Myocyte (in vitro differentiated cells): ENCODE data around the gene LINGO1. TPM values are rescaled to one million over a fixed set of nuclear protein-coding genes. Genes with fewer than 3 reads are reported as not detected.
A peak's percentile ranks its signal among the peaks of the same experiment; 100 is the strongest.

Source experiments
- DNase-seq: peaks from one replicate; pipeline ENCODE4 v3.0.0-alpha.2; 2012; ENCODE audit warnings: low read depth
- total RNA-seq: library from RNA; depleted of rRNA; stranded (reverse); fragments of >200 nt; gene quantifications from 2 replicates; pipeline ENCODE4 v1.2.3, GENCODE V29; 2014

Gene LINGO1
- total RNA-seq, 1 donor from 2014 or later: not detected

GRCh38 chr15:77597804-77598453 is 34.8 kb downstream of the LINGO1 start:
- DNase-seq: no peak

GRCh38 chr15:77596821-77597803 is 35.6 kb downstream of the LINGO1 start:
- DNase-seq: no peak

DNA sequence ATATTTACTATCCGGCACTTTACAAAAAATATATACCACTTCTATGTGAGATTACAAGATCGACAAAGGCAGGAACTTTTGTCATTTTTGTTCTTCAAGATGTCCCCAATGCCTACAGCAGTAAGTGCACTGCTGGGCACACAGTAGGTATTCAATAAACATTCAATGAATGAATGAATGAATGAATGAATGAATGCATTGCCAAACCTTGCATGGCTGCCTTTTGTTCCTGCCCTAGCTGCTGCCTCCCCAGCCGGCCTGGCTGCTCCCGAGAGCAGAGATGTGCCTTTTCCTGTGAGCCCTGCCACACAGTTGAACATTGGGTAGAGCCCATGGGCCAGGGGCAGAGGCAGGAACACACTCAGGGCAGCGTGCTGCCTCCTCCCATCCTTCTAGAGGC is 37.5 kb downstream of the LINGO1 start:
- DNase-seq: no peak

GRCh38 chr15:77592758-77593157 is 40.0 kb downstream of the LINGO1 start:
- DNase-seq: no peak

- DNase-seq: no peak
These were observed 40.6 kb downstream of the LINGO1 start for GRCh38 chr15:77591968-77592613.

DNA sequence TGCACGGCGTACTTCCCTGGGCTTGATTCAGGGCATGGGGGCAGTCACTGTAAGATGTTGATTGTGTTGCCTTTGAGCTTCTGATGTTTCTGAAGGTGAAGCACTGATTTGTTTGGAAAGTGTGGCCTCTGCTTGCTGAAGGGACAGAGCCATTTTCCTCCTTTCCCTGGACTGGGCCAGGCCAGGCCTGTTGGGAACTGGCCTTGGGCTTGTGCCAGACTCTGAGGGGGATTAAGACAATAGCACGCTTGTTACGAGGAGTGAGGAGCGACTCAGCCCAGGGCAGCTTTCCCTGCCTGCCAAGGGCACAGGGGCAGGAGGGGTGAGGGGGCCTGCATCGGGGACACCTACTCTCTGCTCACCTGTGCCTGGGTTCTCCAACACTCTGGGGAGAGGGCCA is 42.9 kb downstream of the LINGO1 start:
- DNase-seq: peak; percentile 18

DNA sequence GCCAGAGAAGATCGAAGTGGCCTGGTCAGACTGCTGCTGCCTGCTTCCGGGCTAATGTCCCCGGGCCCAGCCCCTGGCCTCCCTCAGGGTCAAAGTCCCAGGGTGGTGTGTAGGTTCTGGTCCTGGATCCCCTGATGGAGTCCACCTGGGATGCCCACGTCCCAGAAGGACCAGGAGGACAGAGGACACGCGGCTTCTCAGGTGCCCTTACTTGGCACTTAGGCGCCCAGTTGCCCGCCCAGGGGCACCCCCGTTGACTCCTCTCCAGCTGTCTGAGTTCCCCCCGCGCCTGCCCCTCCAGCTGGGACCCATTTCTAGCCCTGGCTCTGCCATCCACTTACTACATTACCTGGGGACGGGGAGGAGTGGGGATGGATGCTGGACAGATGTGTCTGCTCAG is 44.6 kb downstream of the LINGO1 start:
- no peak for DNase-seq

DNA sequence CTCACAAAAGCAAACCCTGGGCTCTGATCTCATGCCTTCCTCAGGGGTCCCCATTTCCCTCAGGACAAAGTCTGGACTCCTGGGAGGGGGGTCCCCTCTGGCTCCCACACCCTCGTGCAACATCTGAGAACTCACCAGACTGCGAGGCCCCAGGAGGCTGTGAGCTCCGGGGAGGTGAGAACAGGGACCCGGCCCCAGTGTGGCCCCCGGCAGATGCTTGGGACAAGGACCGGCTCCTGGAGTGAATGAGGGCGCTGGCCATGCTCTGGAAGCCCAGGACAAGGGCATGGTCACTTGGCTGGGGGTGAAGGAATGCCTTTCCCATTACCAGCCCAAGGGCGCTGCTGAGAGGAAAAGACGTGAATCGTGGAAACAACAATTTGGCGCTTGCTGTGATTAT is 48.0 kb downstream of the LINGO1 start:
- no peak for DNase-seq

DNA sequence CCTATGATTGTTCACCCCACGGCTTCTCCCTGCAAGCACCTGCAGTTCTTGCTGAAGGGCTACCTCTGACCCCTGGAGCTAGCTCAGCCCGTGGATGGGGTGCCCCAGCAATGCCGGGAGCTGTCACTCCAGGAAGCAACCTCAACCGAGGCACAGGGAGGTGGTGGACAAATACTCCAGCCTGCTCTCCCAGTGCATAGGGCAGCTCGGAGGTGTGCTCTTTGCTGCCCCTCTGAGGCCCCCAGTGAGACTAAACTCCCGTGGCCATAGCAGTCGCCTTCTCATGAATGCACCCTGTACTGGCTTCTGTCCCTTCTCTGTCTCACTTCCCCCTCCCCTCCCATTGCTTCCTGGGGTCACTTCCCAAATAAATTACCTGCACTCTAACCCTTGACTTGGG is 48.5 kb downstream of the LINGO1 start:
- no peak for DNase-seq

GRCh38 chr15:77582763-77583162 is 49.9 kb downstream of the LINGO1 start:
- DNase-seq: no peak

- no peak for DNase-seq
These were observed 50.7 kb downstream of the LINGO1 start for GRCh38 chr15:77581896-77582569.

DNA sequence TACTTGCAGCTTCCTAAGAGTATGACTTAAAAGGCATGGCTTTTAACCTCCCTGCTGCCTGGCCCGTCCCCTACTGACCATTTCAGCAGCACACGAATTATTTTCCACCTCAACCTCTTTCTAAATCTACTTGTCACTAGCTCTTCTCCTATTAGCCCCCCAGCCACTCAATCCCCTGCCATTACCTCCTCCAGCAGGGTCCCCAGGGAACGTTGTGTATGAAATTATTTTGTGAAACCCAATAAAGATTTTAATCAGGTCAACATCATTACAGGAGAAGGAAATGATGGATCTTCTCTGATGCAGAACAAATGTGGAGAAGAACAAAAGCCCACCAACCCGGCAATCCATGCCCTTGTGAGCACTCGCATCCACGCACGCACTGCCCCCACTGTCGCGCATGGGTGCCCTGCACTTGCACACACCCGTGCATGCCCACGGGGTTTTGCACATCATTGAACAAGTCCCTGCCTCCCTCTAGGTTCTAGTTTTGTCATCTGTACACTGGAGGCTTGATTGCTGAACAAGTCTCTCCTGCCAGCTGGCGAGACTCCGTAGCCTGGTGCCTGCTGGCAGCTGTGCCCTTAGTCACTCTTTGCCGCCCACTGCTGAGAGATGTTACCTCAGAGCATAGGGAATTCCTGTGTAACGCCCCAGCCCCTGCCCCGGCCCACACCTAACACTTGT is 51.6 kb downstream of the LINGO1 start:
- DNase-seq: peak; percentile 73

DNA sequence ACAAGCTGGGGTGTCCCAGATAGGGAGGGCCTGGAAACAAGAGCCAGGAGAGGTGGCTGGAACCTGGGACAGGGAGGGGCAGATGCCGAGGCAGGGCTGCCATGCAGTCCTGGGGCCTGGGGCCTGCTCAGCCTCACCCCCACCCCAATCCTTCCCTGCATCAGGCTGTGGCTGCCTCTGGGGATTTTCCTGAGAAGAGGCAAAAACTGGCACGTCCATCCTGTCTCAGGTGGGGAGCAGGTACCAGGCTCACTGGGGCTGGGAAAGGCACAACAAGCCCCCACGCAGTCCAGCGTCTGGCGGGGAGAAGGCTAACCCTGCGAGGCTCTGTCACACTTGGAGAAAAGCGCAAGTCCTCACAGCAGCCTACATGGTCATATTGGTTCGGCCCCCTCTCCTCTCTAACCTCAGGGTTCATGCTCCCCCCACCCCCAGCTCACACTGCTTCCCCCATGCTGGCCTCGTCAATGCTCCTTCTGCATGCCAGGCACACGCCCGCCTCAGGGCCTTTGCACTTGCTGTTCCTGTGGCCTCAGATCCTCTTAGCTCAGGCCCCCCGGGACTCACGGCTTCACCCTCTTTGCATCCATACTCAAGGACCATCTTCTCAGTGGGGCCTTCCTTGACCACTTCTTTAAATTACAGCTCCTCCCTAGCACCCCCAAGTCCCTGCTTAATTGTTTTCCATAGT is 53.1 kb downstream of the LINGO1 start:
- no peak for DNase-seq

GRCh38 chr15:77578641-77579372 is 53.9 kb downstream of the LINGO1 start:
- peak; percentile 43 for DNase-seq

GRCh38 chr15:77577366-77577950 is 55.3 kb downstream of the LINGO1 start:
- peak; percentile 80 for DNase-seq

DNA sequence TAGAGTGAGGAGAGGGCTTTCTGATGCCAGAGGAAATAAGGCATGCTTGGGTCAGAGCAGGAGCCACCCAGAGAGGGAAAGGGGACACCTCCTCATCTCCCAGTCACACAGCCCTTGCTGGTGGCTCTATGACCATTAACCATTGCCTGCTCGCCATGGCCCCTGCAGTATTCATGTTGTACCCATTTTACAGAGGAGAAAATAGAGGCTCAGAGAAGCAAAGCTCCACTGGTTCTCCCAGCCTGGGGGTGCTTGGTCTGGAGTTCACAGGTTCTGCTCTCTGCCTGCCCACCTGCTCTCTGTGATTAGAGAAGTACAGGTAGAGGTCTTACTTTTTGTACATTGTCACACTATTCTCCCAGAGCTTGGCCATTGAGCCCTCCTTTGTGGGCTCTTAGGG is 56.2 kb downstream of the LINGO1 start:
- no peak for DNase-seq

- DNase-seq: no peak
These were observed 57.3 kb downstream of the LINGO1 start for GRCh38 chr15:77575203-77575934.

DNA sequence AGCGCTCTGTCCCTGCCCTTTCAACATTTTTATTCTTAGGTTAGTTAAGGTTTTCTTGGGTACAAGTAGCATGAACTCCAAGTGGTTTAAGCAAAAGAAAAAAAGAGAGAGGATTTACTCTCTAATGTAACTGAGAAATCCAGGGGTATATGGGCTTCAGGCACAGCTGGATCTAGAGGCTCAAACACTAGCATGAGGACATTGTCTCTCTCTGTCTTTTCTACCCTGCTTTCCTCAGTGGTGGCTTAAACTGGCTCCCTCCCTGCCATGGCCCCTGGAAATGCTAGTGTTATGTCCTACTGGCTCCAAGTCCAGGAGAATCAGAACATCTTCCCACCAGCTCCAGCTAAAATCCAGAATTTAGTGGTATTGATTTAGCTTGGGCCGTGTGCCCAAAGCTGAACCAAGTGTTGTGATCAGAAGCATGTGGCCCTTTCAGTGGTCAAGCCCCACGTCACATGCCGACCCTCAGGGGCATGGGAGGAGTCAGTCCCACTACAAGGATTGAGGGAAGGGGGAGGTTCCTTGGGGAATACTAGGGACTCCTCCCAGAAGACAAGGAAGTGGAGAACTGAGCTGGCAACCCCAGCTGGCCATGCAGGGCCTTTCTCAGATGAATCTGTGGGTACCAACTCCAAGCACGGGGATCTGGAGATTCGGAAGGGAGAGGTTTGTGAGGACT is 58.0 kb downstream of the LINGO1 start:
- DNase-seq: no peak
